Brain microvascular endothelial cell (primary cell): ENCODE data around the gene ACLY.

Source experiments
- DNase-seq: peaks from one replicate; pipeline ENCODE4 v3.0.0-alpha.2; 2020
- H3K27ac ChIP-seq: fragments of 250-450 bp; sonication (Bioruptor Pico); 2 replicates; pipeline ENCODE4 v1.5.1; 2020; ENCODE audit warnings: mild to moderate bottlenecking, moderate library complexity
- H3K27me3 ChIP-seq: fragments of 250-450 bp; sonication (Bioruptor Pico); replicated peaks from 2 replicates; pipeline ENCODE4 v1.5.1; 2020; ENCODE audit warnings: mild to moderate bottlenecking
- H3K36me3 ChIP-seq: fragments of 250-450 bp; sonication (Bioruptor Pico); replicated peaks from 2 replicates; pipeline ENCODE4 v1.5.1; 2020; ENCODE audit warnings: mild to moderate bottlenecking
- H3K4me3 ChIP-seq: 2 replicates; pipeline ENCODE4 v1.5.1; 2011; ENCODE audit warnings: low read depth, mild to moderate bottlenecking, control low read depth, low read length, moderate library complexity
- in situ Hi-C: cut with HindIII; loops from 2 replicates; pipeline ENCODE4 v1.10.0; 2017; ENCODE audit warnings: low sequenced_read_pairs, low pct_ligation_motif_present
- TF ChIP-seq, protein P1 (sequence below): IDR thresholded peaks from 2 replicates; pipeline ENCODE4 v1.5.1; 2011; ENCODE audit warnings: low read depth, mild to moderate bottlenecking, moderate library complexity, low read length, control low read depth, inconsistent platforms; ENCODE audit errors: missing control alignments

The ACLY gene

DNA sequence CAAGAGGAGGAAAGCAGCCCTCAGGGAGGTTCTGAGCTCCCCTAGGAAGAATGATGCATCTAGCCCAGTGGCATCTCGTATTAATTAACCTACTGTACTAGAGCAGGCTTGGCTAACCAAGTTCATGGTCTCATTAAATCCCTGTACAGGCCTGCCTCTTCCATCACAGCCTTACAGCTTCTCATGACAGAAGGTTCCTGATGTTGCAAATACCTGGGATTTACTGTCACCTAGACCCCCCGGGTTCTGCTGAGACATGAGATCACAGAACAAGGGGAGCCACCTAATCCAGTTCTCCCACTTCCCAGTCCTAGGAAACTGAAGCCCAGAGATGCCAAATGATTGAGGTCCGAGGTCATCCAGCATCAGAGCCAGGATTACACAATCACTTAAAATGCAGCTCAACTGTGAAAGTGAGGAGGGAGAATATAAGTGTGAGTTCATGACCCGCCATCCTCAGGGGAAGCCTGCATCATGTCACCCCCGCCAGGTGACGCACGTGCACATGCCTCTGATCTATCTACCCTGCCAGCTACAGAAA is 23.9 kb downstream of the ACLY start:
- peak overlapping the region; percentile 25 for H3K27ac ChIP-seq
- peaks cover 87% of the 10 kb centered on the region for H3K36me3 ChIP-seq
- TF ChIP-seq, protein P1, sequence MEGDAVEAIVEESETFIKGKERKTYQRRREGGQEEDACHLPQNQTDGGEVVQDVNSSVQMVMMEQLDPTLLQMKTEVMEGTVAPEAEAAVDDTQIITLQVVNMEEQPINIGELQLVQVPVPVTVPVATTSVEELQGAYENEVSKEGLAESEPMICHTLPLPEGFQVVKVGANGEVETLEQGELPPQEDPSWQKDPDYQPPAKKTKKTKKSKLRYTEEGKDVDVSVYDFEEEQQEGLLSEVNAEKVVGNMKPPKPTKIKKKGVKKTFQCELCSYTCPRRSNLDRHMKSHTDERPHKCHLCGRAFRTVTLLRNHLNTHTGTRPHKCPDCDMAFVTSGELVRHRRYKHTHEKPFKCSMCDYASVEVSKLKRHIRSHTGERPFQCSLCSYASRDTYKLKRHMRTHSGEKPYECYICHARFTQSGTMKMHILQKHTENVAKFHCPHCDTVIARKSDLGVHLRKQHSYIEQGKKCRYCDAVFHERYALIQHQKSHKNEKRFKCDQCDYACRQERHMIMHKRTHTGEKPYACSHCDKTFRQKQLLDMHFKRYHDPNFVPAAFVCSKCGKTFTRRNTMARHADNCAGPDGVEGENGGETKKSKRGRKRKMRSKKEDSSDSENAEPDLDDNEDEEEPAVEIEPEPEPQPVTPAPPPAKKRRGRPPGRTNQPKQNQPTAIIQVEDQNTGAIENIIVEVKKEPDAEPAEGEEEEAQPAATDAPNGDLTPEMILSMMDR = peak; percentile 3
- no peak overlapping the region for H3K4me3 ChIP-seq
- peak; percentile 55 for DNase-seq
- H3K27me3 ChIP-seq = no peaks in the 10 kb centered on the region
- in situ Hi-C loops = no loop called here

DNA sequence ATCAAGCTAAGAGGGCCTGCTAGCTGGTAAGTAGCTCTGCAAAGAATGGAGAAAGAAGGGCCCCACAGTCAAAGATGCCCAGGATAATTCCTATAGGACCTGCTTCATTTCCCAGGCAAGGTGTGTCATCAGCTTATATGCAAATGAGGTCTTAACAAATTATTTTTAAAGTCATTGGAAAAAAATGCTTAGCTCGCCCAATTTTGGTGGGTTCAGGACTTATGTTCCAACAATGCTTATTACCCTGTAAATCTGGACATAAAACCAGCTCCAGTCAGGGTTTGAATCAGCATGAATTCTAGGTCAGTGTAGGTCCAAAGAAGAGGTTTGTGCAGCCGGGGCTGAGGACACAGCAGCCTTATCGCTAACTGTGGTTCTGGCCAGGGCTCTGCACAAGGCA is 25.4 kb downstream of the ACLY start:
- in situ Hi-C loops = no loop called here
- H3K27me3 ChIP-seq = no peaks in the 10 kb centered on the region
- no peak for DNase-seq
- no peak overlapping the region for H3K27ac ChIP-seq
- peaks cover 88% of the 10 kb centered on the region for H3K36me3 ChIP-seq
- TF ChIP-seq, protein P1 = no peak
- H3K4me3 ChIP-seq = no peak overlapping the region

DNA sequence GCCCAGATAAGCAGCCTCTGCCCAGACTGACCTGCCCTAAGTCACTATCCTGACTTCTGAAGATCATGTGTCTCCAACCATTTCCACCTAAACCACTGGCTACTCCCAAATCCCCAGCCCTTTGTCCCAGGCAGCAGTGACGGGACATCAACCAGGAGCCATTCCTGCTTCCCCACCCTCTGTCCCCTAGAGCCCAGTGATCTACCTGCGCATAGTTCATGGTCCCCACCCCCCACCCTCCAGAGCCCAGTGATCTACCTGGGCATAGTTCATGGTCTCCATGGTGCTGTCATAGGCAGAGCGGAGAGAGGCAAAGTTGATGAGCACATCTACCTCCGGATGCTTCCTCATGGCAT is 26.8 kb downstream of the ACLY start:
- Histone ChIP-seq H3K4me3 (no peak overlapping the region), H3K36me3 (peaks cover 88% of the 10 kb centered on the region), H3K27ac (no peak overlapping the region), H3K27me3 (no peaks in the 10 kb centered on the region)
- no peak for DNase-seq
- TF ChIP-seq, protein P1 = no peak
- in situ Hi-C loops = no loop called here

DNA sequence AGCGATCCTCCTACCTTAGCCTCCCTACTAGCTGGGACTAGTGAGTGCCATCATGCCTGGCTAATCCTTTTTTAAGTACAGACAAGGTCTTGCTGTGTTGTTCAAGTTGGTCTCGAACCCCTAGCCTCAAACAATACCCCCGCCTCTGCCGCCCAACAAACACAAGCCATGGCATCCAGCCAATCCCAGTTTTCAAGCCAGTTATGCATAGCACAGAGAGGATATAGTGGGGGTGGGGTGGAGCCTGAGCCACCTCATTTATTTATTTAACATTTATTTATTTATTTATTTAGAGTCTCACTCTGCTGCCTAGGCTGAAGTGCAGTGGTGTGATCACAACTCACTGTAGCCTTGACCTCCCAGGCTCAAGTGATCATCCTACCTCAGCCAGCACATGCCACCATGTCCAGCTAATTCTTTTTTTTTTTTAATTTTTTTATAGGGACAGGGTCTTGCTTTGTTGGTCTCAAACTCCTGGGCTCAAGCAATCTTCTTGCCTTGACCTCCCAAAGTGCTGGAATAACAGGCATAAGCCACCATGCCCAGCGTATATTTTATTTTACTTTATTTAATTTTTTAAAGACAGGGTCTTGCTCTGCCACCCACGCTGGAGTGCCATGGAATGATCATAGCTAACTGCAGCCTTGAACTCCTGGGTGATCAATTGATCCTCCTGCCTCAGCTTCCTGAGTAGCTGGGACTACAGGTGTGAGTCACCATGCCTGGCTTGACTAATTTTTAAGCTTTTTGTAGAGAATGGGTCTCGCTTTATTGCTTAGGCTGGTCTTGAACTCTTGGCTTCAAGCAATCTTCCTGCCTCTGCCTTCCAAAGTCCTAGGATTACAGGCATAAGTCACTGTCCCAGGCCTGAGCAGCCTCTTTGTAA is 27.4 kb downstream of the ACLY start:
- Histone ChIP-seq H3K27ac (no peak overlapping the region), H3K27me3 (no peaks in the 10 kb centered on the region), H3K36me3 (peaks cover 88% of the 10 kb centered on the region), H3K4me3 (no peak overlapping the region)
- in situ Hi-C loops = no loop called here
- DNase-seq = no peak
- TF ChIP-seq, protein P1 = no peak

DNA sequence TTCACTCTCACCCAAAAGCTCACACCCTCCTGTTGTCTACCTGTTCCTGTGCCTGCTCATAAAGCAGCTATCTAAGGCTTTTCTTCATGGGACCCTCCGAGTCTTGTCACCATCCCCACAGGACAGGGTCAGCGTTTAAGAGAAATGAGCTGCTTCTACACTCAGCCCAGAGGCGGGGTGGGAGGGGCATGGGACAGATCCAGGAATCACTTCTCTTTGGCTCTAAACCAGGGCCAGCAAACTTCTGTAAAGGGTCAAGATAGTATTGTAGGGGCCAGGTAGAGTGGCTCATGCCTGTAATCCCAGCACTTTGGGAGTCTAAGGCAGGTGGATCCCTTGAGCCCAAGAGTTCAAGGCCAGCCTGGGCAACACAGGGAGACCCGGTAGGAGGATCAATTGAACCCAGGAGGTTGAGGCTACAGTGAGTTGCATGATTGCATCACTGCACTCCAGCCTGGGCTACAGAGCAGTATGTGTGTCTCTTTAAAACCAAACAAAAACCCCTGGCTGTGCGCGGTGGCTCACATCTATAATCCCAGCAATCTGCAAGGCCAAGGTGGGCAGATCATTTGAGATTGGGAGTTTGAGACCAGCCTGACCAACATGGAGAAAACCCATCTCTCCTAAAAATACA is 30.3 kb downstream of the ACLY start:
- TF ChIP-seq, protein P1 = no peak
- peaks cover 94% of the 10 kb centered on the region for H3K36me3 ChIP-seq
- in situ Hi-C loops = no loop called here
- no peak overlapping the region for H3K4me3 ChIP-seq
- DNase-seq = no peak
- no peak overlapping the region for H3K27ac ChIP-seq
- H3K27me3 ChIP-seq = no peaks in the 10 kb centered on the region
